Neural cell (in vitro differentiated cells): ENCODE measurements around the gene TAF11L14. TPM values are rescaled to one million over a fixed set of nuclear protein-coding genes. Genes with fewer than 3 reads are reported as not detected.
"Not testable (repeated sequence)": the region's sequence is repeated elsewhere in the genome, so short reads cannot be mapped to it uniquely, and the experiment has no call there.

Source experiments
- H2AFZ ChIP-seq: fragments of 200-600, 300-800 bp; sonication (generic), shearing (Covaris generic); 2 replicates; pipeline ENCODE4 v1.6.0; 2014; ENCODE audit warnings: low read depth, mild to moderate bottlenecking, antibody characterized with exemption, low read length, moderate library complexity
- H3F3A ChIP-seq: fragments of 200-600 bp; shearing (Covaris generic); 2 replicates; pipeline ENCODE4 v1.6.1; 2016; ENCODE audit warnings: mild to moderate bottlenecking, moderate library complexity, mixed read lengths, antibody characterized with exemption, low read length; ENCODE audit not compliant: insufficient read depth, poor library complexity, severe bottlenecking
- H3K27ac ChIP-seq: fragments of 200-600, 300-800 bp; sonication (generic), shearing (Covaris generic); 2 replicates; pipeline ENCODE4 v1.5.1; 2014; ENCODE audit warnings: mild to moderate bottlenecking, low read length, moderate library complexity
- H3K27me3 ChIP-seq: fragments of 300-800, 200-600 bp; sonication (generic), shearing (Covaris generic); 2 replicates; pipeline ENCODE4 v1.6.0; 2014; ENCODE audit warnings: mild to moderate bottlenecking, low read depth, low read length, moderate library complexity; ENCODE audit not compliant: insufficient read depth
- H3K36me3 ChIP-seq: fragments of 300-800, 200-600 bp; sonication (generic), shearing (Covaris generic); 2 replicates; pipeline ENCODE4 v1.5.1; 2014; ENCODE audit warnings: mild to moderate bottlenecking, antibody characterized with exemption, low read length, moderate library complexity; ENCODE audit not compliant: insufficient read depth
- H3K4me2 ChIP-seq: fragments of 300-800, 200-600 bp; sonication (generic), shearing (Covaris generic); 2 replicates; pipeline ENCODE4 v1.6.0; 2014; ENCODE audit warnings: mild to moderate bottlenecking, low read length
- H3K4me3 ChIP-seq: fragments of 300-800, 200-600 bp; sonication (generic), shearing (Covaris generic); 2 replicates; pipeline ENCODE4 v1.5.1; 2014; ENCODE audit warnings: mild to moderate bottlenecking, low read length, moderate library complexity
- H3K79me2 ChIP-seq: fragments of 200-600 bp; shearing (Covaris generic); replicated peaks from 2 replicates; pipeline ENCODE4 v1.6.0; 2014; ENCODE audit warnings: mild to moderate bottlenecking, low read length, moderate library complexity; ENCODE audit not compliant: insufficient read depth
- H3K9ac ChIP-seq: fragments of 300-800, 200-600 bp; sonication (generic), shearing (Covaris generic); 2 replicates; pipeline ENCODE4 v1.6.1; 2016; ENCODE audit warnings: mild to moderate bottlenecking, low read length, mixed read lengths
- H3K9me2 ChIP-seq: fragments of 200-600 bp; shearing (Covaris generic); 2 replicates; pipeline ENCODE4 v1.6.1; 2016; ENCODE audit warnings: mild to moderate bottlenecking, low read length, mixed read lengths; ENCODE audit not compliant: insufficient read depth
- H3K9me3 ChIP-seq: fragments of 200-600, 300-800 bp; sonication (generic), shearing (Covaris generic); 2 replicates; pipeline ENCODE4 v1.6.1; 2016; ENCODE audit warnings: mild to moderate bottlenecking, mixed run types, low read length, moderate library complexity, mixed read lengths
- H4K20me1 ChIP-seq: fragments of 200-600 bp; shearing (Covaris generic); 2 replicates; pipeline ENCODE4 v1.6.1; 2016; ENCODE audit warnings: mild to moderate bottlenecking, mixed run types; ENCODE audit not compliant: insufficient read depth
- POLR2AphosphoS5 ChIP-seq: IDR thresholded peaks from 2 replicates; pipeline ENCODE4 v1.6.1; 2012
- RAD21 ChIP-seq: fragments of 450-650 bp; conservative IDR thresholded peaks from 2 replicates; pipeline ENCODE4 v1.6.1; 2014; ENCODE audit warnings: antibody characterized with exemption, mild to moderate bottlenecking, moderate library complexity
- TAF1 ChIP-seq: IDR thresholded peaks from 2 replicates; pipeline ENCODE4 v1.6.1; 2012; ENCODE audit warnings: low read depth
- polyA plus RNA-seq: library from polyadenylated mRNA; depleted of rRNA; stranded (reverse); fragments of >200 nt; gene quantifications from 2 replicates; pipeline ENCODE4 v1.2.3, GENCODE V29; 2014
- TF ChIP-seq, protein P1 (sequence below): IDR thresholded peaks from 2 replicates; pipeline ENCODE4 v1.6.1; 2012; ENCODE audit warnings: borderline replicate concordance
- TF ChIP-seq, protein P2 (sequence below): fragments of 450-650 bp; IDR thresholded peaks from 2 replicates; pipeline ENCODE4 v1.5.1; 2014; ENCODE audit warnings: antibody characterized with exemption, mild to moderate bottlenecking, moderate library complexity; ENCODE audit not compliant: poor library complexity, severe bottlenecking

The TAF11L14 gene
- polyA plus RNA-seq, 1 donor from 2014 or later, result not detected

DNA sequence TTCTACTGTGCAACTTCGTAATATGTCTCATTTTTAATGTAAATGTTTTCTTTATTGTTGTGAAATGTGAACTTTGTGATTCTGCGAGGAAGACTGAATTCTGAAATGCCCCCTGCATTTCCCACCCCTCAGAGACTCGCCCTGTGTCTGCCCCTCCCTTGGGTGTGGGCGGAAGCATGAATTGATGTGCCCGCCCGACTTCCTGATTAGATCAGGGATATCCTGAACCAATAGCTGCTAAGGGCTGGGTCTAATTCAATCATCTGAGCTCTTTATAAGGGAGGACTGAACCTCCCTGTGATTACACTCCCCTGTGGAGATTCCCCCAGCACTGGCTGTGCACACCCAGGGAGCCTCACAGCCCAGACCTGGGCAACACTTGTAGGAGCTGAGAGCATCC lies 30.4 kb upstream of the TAF11L14 start, which contains the start of gene TAF11L11:
Gene TAF11L11, plus strand, starts transcription at position 304 of the 400 bp plus-strand sequence.
- not testable (repeated sequence) for H3K27ac ChIP-seq, H3K9me3 ChIP-seq, H3K9me2 ChIP-seq, H2AFZ ChIP-seq, H3K4me3 ChIP-seq, H3K4me2 ChIP-seq, H3K36me3 ChIP-seq, H3F3A ChIP-seq, H4K20me1 ChIP-seq, H3K27me3 ChIP-seq, H3K9ac ChIP-seq, H3K79me2 ChIP-seq

DNA sequence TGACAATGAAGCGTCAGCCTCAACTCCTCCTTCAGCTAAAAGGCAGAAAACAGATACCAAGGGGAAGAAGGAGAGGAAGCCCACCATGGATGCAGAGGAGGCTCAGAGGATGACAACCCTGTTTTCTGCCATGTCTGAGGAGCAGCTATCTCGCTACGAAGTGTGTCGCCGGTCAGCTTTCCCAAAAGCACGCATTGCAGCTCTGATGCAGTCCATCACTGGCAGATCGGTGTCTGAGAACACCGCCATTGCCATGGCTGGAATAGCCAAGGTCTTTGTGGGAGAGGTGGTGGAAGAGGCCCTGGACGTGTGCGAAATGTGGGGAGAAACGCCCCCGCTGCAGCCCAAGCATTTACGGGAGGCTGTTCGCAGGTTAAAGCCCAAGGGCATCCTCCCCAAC lies 29.3 kb upstream of the TAF11L14 start:
- H3K27me3 ChIP-seq, result no peaks in the 10 kb centered on the region
- no peaks in the 10 kb centered on the region for H3F3A ChIP-seq
- H3K79me2 ChIP-seq, result no peaks in the 10 kb centered on the region
- no peak overlapping the region for H3K27ac ChIP-seq
- no peaks in the 10 kb centered on the region for H3K9me3 ChIP-seq
- H3K9me2 ChIP-seq, result no peaks in the 10 kb centered on the region
- H3K4me3 ChIP-seq, result no peak overlapping the region
- H3K9ac ChIP-seq, result no peak overlapping the region
- H2AFZ ChIP-seq, result no peak overlapping the region
- TF ChIP-seq RAD21 (no peak), POLR2AphosphoS5 (no peak), TAF1 (no peak)
- TF ChIP-seq, protein P1, sequence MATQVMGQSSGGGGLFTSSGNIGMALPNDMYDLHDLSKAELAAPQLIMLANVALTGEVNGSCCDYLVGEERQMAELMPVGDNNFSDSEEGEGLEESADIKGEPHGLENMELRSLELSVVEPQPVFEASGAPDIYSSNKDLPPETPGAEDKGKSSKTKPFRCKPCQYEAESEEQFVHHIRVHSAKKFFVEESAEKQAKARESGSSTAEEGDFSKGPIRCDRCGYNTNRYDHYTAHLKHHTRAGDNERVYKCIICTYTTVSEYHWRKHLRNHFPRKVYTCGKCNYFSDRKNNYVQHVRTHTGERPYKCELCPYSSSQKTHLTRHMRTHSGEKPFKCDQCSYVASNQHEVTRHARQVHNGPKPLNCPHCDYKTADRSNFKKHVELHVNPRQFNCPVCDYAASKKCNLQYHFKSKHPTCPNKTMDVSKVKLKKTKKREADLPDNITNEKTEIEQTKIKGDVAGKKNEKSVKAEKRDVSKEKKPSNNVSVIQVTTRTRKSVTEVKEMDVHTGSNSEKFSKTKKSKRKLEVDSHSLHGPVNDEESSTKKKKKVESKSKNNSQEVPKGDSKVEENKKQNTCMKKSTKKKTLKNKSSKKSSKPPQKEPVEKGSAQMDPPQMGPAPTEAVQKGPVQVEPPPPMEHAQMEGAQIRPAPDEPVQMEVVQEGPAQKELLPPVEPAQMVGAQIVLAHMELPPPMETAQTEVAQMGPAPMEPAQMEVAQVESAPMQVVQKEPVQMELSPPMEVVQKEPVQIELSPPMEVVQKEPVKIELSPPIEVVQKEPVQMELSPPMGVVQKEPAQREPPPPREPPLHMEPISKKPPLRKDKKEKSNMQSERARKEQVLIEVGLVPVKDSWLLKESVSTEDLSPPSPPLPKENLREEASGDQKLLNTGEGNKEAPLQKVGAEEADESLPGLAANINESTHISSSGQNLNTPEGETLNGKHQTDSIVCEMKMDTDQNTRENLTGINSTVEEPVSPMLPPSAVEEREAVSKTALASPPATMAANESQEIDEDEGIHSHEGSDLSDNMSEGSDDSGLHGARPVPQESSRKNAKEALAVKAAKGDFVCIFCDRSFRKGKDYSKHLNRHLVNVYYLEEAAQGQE, result no peak
- TF ChIP-seq, protein P2, sequence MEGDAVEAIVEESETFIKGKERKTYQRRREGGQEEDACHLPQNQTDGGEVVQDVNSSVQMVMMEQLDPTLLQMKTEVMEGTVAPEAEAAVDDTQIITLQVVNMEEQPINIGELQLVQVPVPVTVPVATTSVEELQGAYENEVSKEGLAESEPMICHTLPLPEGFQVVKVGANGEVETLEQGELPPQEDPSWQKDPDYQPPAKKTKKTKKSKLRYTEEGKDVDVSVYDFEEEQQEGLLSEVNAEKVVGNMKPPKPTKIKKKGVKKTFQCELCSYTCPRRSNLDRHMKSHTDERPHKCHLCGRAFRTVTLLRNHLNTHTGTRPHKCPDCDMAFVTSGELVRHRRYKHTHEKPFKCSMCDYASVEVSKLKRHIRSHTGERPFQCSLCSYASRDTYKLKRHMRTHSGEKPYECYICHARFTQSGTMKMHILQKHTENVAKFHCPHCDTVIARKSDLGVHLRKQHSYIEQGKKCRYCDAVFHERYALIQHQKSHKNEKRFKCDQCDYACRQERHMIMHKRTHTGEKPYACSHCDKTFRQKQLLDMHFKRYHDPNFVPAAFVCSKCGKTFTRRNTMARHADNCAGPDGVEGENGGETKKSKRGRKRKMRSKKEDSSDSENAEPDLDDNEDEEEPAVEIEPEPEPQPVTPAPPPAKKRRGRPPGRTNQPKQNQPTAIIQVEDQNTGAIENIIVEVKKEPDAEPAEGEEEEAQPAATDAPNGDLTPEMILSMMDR, result no peak
- no peaks in the 10 kb centered on the region for H4K20me1 ChIP-seq
- H3K36me3 ChIP-seq, result no peaks in the 10 kb centered on the region
- H3K4me2 ChIP-seq, result no peak overlapping the region

DNA sequence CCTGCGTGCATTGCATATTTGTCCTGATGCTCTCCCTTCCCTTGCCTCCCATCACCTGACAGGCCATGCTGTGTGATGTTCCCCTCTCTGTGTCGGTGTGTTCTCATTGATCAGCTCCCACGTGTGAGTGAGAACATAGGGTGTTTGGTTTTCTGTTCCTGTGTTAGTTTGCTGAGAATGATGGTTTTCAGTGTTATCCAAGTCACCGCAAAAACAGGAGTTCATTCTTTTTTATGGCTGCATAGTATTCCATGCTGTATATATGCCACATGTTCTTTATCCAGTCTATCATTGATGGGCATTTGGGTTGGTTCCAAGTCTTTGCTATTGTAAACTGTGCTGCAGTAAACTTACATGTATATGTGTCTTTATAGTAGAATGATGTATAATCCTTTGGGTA lies 26.8 kb upstream of the TAF11L14 start:
- H3K4me2 ChIP-seq, H2AFZ ChIP-seq, H3F3A ChIP-seq, H3K9ac ChIP-seq, H3K36me3 ChIP-seq, H3K27me3 ChIP-seq, H3K9me2 ChIP-seq, H3K79me2 ChIP-seq, H3K4me3 ChIP-seq, H3K9me3 ChIP-seq, H4K20me1 ChIP-seq, H3K27ac ChIP-seq: not testable (repeated sequence)

DNA sequence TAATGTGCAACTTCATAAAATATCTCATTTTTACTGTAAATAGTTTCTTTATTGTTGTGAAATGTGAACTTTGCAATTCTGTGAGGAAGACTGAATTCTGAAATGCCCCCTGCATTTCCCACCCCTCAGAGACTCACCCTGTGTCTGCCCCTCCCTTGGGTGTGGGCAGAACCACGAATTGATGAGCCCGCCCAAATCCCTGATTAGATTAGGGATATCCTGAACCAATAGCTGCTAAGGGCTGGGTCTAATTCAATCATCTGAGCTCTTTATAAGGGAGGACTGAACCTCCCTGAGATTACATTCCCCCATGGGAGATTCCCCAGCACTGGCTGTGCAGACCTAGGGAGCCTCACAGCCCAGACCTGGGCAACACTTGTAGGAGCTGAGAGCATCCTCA lies 24.2 kb upstream of the TAF11L14 start, which contains the start of gene TAF11L12:
Gene TAF11L12, plus strand, starts transcription at position 301 of the 400 bp plus-strand sequence.
- not testable (repeated sequence) for H3K9ac ChIP-seq, H3K27me3 ChIP-seq, H4K20me1 ChIP-seq, H3K27ac ChIP-seq, H3K9me3 ChIP-seq, H3F3A ChIP-seq, H3K4me3 ChIP-seq, H3K79me2 ChIP-seq, H3K4me2 ChIP-seq, H2AFZ ChIP-seq, H3K36me3 ChIP-seq, H3K9me2 ChIP-seq
